ENCODE measurements around the gene STK25. TPM values are rescaled to one million over a fixed set of nuclear protein-coding genes. Genes with fewer than 3 reads are reported as not detected.

Gene STK25
- total and polyA plus RNA-seq, 10 of the 15 experiments (the other 5 are each of a cell fraction or from before 2014, with no cell fraction given) = 6.0 to 154 (median 89.3) TPM

DNA sequence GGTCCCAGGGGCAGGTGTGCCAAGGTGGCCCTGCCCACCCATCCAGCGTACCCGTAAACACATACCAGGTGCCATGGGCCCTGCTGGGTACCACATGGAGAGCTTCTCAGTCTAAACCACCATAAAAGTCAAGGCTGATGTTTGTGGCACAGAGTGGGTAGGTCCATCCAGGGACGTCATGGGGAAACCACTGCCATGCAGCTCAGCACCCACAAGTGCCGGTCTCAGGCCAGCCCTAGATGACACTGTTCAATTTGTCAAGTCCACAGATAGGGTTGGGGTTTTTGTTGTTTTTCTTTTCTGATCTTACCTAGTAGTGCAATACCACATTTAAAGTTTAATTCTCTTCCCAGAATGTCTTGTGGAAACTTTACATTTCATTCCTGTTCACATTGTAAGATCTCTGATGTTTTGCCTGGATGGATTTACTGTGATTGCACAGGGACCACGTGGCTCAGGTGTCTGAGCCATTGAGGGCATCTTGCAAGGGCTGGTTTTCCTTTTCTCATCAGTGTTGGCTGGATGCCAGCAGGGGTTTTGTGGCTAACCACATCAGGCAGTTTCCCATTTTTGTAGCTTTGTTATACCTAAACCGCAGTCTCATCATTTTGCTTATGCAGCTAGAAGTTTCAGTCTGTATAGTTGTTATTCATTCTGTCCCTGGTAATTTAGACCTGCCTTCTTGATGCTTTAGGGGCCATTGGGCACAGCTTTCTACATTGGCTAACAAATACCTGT lies 64.7 kb downstream of the STK25 start (continued):
- TF ChIP-seq, protein P1, sequence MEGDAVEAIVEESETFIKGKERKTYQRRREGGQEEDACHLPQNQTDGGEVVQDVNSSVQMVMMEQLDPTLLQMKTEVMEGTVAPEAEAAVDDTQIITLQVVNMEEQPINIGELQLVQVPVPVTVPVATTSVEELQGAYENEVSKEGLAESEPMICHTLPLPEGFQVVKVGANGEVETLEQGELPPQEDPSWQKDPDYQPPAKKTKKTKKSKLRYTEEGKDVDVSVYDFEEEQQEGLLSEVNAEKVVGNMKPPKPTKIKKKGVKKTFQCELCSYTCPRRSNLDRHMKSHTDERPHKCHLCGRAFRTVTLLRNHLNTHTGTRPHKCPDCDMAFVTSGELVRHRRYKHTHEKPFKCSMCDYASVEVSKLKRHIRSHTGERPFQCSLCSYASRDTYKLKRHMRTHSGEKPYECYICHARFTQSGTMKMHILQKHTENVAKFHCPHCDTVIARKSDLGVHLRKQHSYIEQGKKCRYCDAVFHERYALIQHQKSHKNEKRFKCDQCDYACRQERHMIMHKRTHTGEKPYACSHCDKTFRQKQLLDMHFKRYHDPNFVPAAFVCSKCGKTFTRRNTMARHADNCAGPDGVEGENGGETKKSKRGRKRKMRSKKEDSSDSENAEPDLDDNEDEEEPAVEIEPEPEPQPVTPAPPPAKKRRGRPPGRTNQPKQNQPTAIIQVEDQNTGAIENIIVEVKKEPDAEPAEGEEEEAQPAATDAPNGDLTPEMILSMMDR (IDR thresholded peaks at IDR 0.05 in 2 of 3, conservative IDR thresholded peaks at IDR 0.05 in 1 of 3; ENCODE audit: control insufficient read depth in 2 of 3, extremely low read depth in 1 of 3, insufficient read depth in 1 of 3, low read depth in 3 of 3, low read length in 3 of 3) = no peak
- TF ChIP-seq YY1 (IDR thresholded peaks at IDR 0.05; ENCODE audit: low read depth, low read length) (no peak), JUND (IDR thresholded peaks at IDR 0.05; ENCODE audit: low read depth, low read length) (no peak), CEBPB (IDR thresholded peaks at IDR 0.05; ENCODE audit: borderline replicate concordance in 1 of 2, low read depth in 2 of 2, low read length in 2 of 2) (no peak), ZNF24 (IDR thresholded peaks at IDR 0.05) (no peak), PAX8 (IDR thresholded peaks at IDR 0.05) (no peak), GATAD2B (conservative IDR thresholded peaks at IDR 0.05; ENCODE audit: low read depth) (no peak), MTA2 (IDR thresholded peaks at IDR 0.05; ENCODE audit: low read depth) (peak; percentile 72; the same call in 1 of the 2 replicates), NFXL1 (IDR thresholded peaks at IDR 0.05; ENCODE audit: borderline replicate concordance) (no peak), SIN3A (IDR thresholded peaks at IDR 0.05; ENCODE audit: low read depth, low read length) (no peak), ESRRA (IDR thresholded peaks at IDR 0.05; ENCODE audit: low read length) (no peak), EP300 (IDR thresholded peaks at IDR 0.05; ENCODE audit: borderline replicate concordance in 1 of 2, control insufficient read depth in 1 of 2, low read depth in 2 of 2, low read length in 2 of 2) (0 out of 4 replicates have a peak, but pooled peaks of 1 of the 2 experiments have one; percentile 11), POLR2AphosphoS5 (IDR thresholded peaks at IDR 0.05; ENCODE audit: low read length) (0 out of 2 replicates have a peak, but pooled peaks have one; percentile 28), SMARCA5 (IDR thresholded peaks at IDR 0.05) (no peak), CBX3 (IDR thresholded peaks at IDR 0.05; ENCODE audit: borderline replicate concordance, low read depth) (no peak), RAD51 (IDR thresholded peaks at IDR 0.05) (peak; percentile 66; the same call in 1 of the 2 replicates)
- TF ChIP-seq, protein P2, sequence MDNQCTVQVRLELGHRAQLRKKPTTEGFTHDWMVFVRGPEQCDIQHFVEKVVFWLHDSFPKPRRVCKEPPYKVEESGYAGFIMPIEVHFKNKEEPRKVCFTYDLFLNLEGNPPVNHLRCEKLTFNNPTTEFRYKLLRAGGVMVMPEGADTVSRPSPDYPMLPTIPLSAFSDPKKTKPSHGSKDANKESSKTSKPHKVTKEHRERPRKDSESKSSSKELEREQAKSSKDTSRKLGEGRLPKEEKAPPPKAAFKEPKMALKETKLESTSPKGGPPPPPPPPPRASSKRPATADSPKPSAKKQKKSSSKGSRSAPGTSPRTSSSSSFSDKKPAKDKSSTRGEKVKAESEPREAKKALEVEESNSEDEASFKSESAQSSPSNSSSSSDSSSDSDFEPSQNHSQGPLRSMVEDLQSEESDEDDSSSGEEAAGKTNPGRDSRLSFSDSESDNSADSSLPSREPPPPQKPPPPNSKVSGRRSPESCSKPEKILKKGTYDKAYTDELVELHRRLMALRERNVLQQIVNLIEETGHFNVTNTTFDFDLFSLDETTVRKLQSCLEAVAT (IDR thresholded peaks at IDR 0.05) = peak; percentile 94
- TF ChIP-seq, protein P3, sequence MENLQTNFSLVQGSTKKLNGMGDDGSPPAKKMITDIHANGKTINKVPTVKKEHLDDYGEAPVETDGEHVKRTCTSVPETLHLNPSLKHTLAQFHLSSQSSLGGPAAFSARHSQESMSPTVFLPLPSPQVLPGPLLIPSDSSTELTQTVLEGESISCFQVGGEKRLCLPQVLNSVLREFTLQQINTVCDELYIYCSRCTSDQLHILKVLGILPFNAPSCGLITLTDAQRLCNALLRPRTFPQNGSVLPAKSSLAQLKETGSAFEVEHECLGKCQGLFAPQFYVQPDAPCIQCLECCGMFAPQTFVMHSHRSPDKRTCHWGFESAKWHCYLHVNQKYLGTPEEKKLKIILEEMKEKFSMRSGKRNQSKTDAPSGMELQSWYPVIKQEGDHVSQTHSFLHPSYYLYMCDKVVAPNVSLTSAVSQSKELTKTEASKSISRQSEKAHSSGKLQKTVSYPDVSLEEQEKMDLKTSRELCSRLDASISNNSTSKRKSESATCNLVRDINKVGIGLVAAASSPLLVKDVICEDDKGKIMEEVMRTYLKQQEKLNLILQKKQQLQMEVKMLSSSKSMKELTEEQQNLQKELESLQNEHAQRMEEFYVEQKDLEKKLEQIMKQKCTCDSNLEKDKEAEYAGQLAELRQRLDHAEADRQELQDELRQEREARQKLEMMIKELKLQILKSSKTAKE (IDR thresholded peaks at IDR 0.05; ENCODE audit: low read depth, poor library complexity, severe bottlenecking) = peak; percentile 89
- TF ChIP-seq, protein P4, sequence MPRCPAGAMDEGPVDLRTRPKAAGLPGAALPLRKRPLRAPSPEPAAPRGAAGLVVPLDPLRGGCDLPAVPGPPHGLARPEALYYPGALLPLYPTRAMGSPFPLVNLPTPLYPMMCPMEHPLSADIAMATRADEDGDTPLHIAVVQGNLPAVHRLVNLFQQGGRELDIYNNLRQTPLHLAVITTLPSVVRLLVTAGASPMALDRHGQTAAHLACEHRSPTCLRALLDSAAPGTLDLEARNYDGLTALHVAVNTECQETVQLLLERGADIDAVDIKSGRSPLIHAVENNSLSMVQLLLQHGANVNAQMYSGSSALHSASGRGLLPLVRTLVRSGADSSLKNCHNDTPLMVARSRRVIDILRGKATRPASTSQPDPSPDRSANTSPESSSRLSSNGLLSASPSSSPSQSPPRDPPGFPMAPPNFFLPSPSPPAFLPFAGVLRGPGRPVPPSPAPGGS (IDR thresholded peaks at IDR 0.05; ENCODE audit: borderline replicate concordance, insufficient read depth, low read depth, low read length, poor library complexity, severe bottlenecking) = peak; percentile 45
